Measurements from ENCODE around the gene GRID2.
"Not testable (repeated sequence)": the region's sequence is repeated elsewhere in the genome, so short reads cannot be mapped to it uniquely, and the experiment has no call there.

The GRID2 gene

GRCh38 chr4:93659629-93660028 lies 1355.9 kb downstream of the GRID2 start:
- H3K4me3 ChIP-seq (ENCODE audit: low read length): no peak overlapping the region
- TF ChIP-seq CTCF (IDR thresholded peaks at IDR 0.05; ENCODE audit: insufficient read depth, low read depth, low read length, missing control alignments): no peak
- DNase-seq (ENCODE audit: low read depth): peak; percentile 15

GRCh38 chr4:93660036-93660435 lies 1356.3 kb downstream of the GRID2 start:
- no peak overlapping the region for H3K4me3 ChIP-seq (ENCODE audit: low read length)
- DNase-seq (ENCODE audit: low read depth): no peak
- no peak for TF ChIP-seq CTCF (IDR thresholded peaks at IDR 0.05; ENCODE audit: insufficient read depth, low read depth, low read length, missing control alignments)

GRCh38 chr4:93670434-93670833 lies 1366.7 kb downstream of the GRID2 start:
- H3K4me3 ChIP-seq (ENCODE audit: low read length): no peak overlapping the region
- DNase-seq (ENCODE audit: low read depth): no peak
- no peak for TF ChIP-seq CTCF (IDR thresholded peaks at IDR 0.05; ENCODE audit: insufficient read depth, low read depth, low read length, missing control alignments)

- H3K4me3 ChIP-seq (ENCODE audit: low read length): no peak overlapping the region
- DNase-seq (ENCODE audit: low read depth): no peak
- no peak for TF ChIP-seq CTCF (IDR thresholded peaks at IDR 0.05; ENCODE audit: insufficient read depth, low read depth, low read length, missing control alignments)
Observed at GRCh38 chr4:93671093-93671492, 1367.3 kb downstream of the GRID2 start.

- not testable (repeated sequence) for DNase-seq (ENCODE audit: low read depth); H3K4me3 ChIP-seq (ENCODE audit: low read length)
Observed at GRCh38 chr4:93676937-93677336, 1373.2 kb downstream of the GRID2 start.

- no peak for TF ChIP-seq CTCF (IDR thresholded peaks at IDR 0.05; ENCODE audit: insufficient read depth, low read depth, low read length, missing control alignments)
- H3K4me3 ChIP-seq (ENCODE audit: low read length): no peak overlapping the region
- DNase-seq (ENCODE audit: low read depth): peak; percentile 18
Observed at GRCh38 chr4:93684571-93684970, 1380.8 kb downstream of the GRID2 start.

GRCh38 chr4:93687304-93687703 lies 1383.5 kb downstream of the GRID2 start:
- DNase-seq (ENCODE audit: low read depth): no peak
- no peak overlapping the region for H3K4me3 ChIP-seq (ENCODE audit: low read length)
- TF ChIP-seq CTCF (IDR thresholded peaks at IDR 0.05; ENCODE audit: insufficient read depth, low read depth, low read length, missing control alignments): no peak

- H3K4me3 ChIP-seq (ENCODE audit: low read length): no peak overlapping the region
- DNase-seq (ENCODE audit: low read depth): no peak
- no peak for TF ChIP-seq CTCF (IDR thresholded peaks at IDR 0.05; ENCODE audit: insufficient read depth, low read depth, low read length, missing control alignments)
Observed at GRCh38 chr4:93688978-93689377, 1385.2 kb downstream of the GRID2 start.
